B cell (primary cell): ENCODE measurements around the gene ESR1. TPM values are rescaled to one million over a fixed set of nuclear protein-coding genes. Genes with fewer than 3 reads are reported as not detected.
"Not testable (repeated sequence)": the region's sequence is repeated elsewhere in the genome, so short reads cannot be mapped to it uniquely, and the experiment has no call there.

ENCODE experiments used
- ATAC-seq: fragments of 200-7000 bp; cut with Tn5 transposase; one replicate; pipeline ENCODE4 v1.10.0; 2021; ENCODE audit warnings: low read depth, mild to moderate bottlenecking, moderate number of reproducible peaks, moderate library complexity
- CTCF ChIA-PET: fragments of 350-600 bp; sonication (Branson Sonifier 250); formaldehyde crosslinking; loops from one replicate; lab custom pipeline; 2021; ENCODE audit warnings: antibody characterized with exemption, inconsistent platforms; lab: Charles Lee
- POLR2A ChIA-PET: fragments of 350-600 bp; sonication (Branson Sonifier 250); formaldehyde crosslinking; loops from one replicate; lab custom pipeline; 2021; ENCODE audit warnings: antibody characterized with exemption; lab: Charles Lee
- DNase-seq: peaks from one replicate; pipeline ENCODE4 v3.0.0; 2013
- H2AFZ ChIP-seq: 2 replicates; pipeline ENCODE4 v1.6.1; 2012; ENCODE audit warnings: mild to moderate bottlenecking, low read depth, low read length; ENCODE audit not compliant: insufficient read depth, poor library complexity, severe bottlenecking
- H3K27ac ChIP-seq, 2 donors: 1 replicate in 1 of 2; 2 replicates in 1 of 2; pipeline ENCODE4 v1.5.1; 2012 to 2013; ENCODE audit warnings: low read length in 2 of 2, mild to moderate bottlenecking in 2 of 2, moderate library complexity in 1 of 2
- H3K27me3 ChIP-seq, 4 experiments: fragments of 200-600 bp in 1 of 4; sonication (generic) in 1 of 4; replicated peaks in 1 of 4; 1 replicate in 2 of 4; 2 replicates in 2 of 4; pipeline versions ENCODE4 v1.6.1 to v1.7.0; 2013 to 2016; ENCODE audit warnings: low read length in 3 of 4, mild to moderate bottlenecking in 2 of 4, mixed read lengths in 1 of 4, moderate library complexity in 1 of 4; ENCODE audit not compliant: insufficient read depth in 4 of 4, control insufficient read depth in 3 of 4; ENCODE audit errors: control extremely low read depth in 1 of 4
- H3K36me3 ChIP-seq, 2 experiments: replicated peaks in 1 of 2; 1 replicate in 1 of 2; 2 replicates in 1 of 2; pipeline versions ENCODE4 v1.6.1 to v1.7.1; 2013; ENCODE audit warnings: low read length in 1 of 2; ENCODE audit not compliant: insufficient read depth in 2 of 2, control insufficient read depth in 1 of 2; ENCODE audit errors: control extremely low read depth in 1 of 2, extremely low read depth in 1 of 2
- H3K4me1 ChIP-seq, 2 donors: fragments of 200-600 bp in 1 of 2; sonication (generic) in 1 of 2; 1 replicate in 1 of 2; 2 replicates in 1 of 2; pipeline versions ENCODE4 v1.5.1 to v1.6.1; 2013 to 2017; ENCODE audit warnings: low read length in 2 of 2; ENCODE audit not compliant: control insufficient read depth in 2 of 2, insufficient read depth in 2 of 2
- H3K4me2 ChIP-seq: replicated peaks from 2 replicates; pipeline ENCODE3; 2012; ENCODE audit warnings: mild to moderate bottlenecking, low read depth, low read length; ENCODE audit not compliant: poor library complexity, severe bottlenecking
- H3K4me3 ChIP-seq, 5 experiments: fragments of 200-600 bp in 1 of 5; sonication (generic) in 1 of 5; 1 replicate in 3 of 5; 2 replicates in 2 of 5; pipeline versions ENCODE4 v1.5.1 to v1.7.0; 2011 to 2016; ENCODE audit warnings: low read length in 4 of 5, mild to moderate bottlenecking in 4 of 5, low read depth in 2 of 5, control low read depth in 1 of 5, moderate library complexity in 1 of 5; ENCODE audit not compliant: insufficient read depth in 1 of 5; ENCODE audit errors: control extremely low read depth in 1 of 5, extremely low read depth in 1 of 5
- H3K79me2 ChIP-seq: fragments of 200-600 bp; sonication (generic); one replicate; pipeline ENCODE4 v1.6.0; 2016; ENCODE audit warnings: low read length; ENCODE audit not compliant: control insufficient read depth, insufficient read depth
- H3K9ac ChIP-seq: fragments of 200-600 bp; sonication (generic); 2 replicates; pipeline ENCODE4 v1.6.1; 2017; ENCODE audit warnings: mild to moderate bottlenecking, low read length, moderate library complexity
- H3K9me3 ChIP-seq, 3 donors: one replicate each; pipeline versions ENCODE4 v1.6.1 to v1.7.1; 2013; ENCODE audit warnings: low read length in 2 of 3; ENCODE audit not compliant: control insufficient read depth in 2 of 3, insufficient read depth in 1 of 3; ENCODE audit errors: control extremely low read depth in 1 of 3
- H4K20me1 ChIP-seq: 2 replicates; pipeline ENCODE4 v1.6.0; 2012; ENCODE audit warnings: mild to moderate bottlenecking, low read length; ENCODE audit not compliant: insufficient read depth, control insufficient read depth, poor library complexity, severe bottlenecking
- H3K27ac Mint-ChIP-seq: one replicate; pipeline ENCODE4 v1.8.0; 2021; ENCODE audit warnings: mixed read lengths
- H3K27me3 Mint-ChIP-seq: one replicate; pipeline ENCODE4 v1.8.0; 2021; ENCODE audit warnings: mixed read lengths
- H3K4me1 Mint-ChIP-seq: one replicate; pipeline ENCODE4 v1.8.0; 2021; ENCODE audit warnings: mixed read lengths
- H3K4me3 Mint-ChIP-seq: one replicate; pipeline ENCODE4 v1.8.0; 2021; ENCODE audit warnings: mixed read lengths
- H3K9me3 Mint-ChIP-seq: one replicate; pipeline ENCODE4 v1.8.0; 2022; ENCODE audit warnings: mixed read lengths; ENCODE audit not compliant: insufficient read depth
- CTCF ChIP-seq: fragments of 200-600 bp; IDR thresholded peaks from one replicate; pipeline ENCODE4 v1.8.0; 2022; ENCODE audit warnings: antibody characterized with exemption, mild to moderate bottlenecking
- EZH2 ChIP-seq: IDR thresholded peaks from 2 replicates; pipeline ENCODE4 v1.6.1; 2012; ENCODE audit warnings: borderline replicate concordance, low read depth, mild to moderate bottlenecking, moderate library complexity, low read length; ENCODE audit not compliant: insufficient read depth, poor library complexity, severe bottlenecking
- WGBS: methylation state at CpG from one replicate; pipeline ENCODE4 v1.1.5; 2013; ENCODE audit warnings: missing lambda C conversion rate; ENCODE audit not compliant: insufficient coverage; 5-methylcytosine and 5-hydroxymethylcytosine counted together
- intact Hi-C: fragments of 100-400 bp; cut with micrococcal nuclease; formaldehyde crosslinking; loops from one replicate; pipeline ENCODE4 v1.10.0; 2022
- polyA plus RNA-seq: library from polyadenylated mRNA; depleted of rRNA; stranded (reverse); fragments of >200 nt; gene quantifications from 2 replicates; pipeline ENCODE4 v1.2.3, GENCODE V29; 2012
- total RNA-seq, 2 donors: library from RNA; stranded (reverse); fragments of 120-200 nt in 1 of 2; gene quantifications; 1 replicate in 1 of 2; 2 replicates in 1 of 2; pipeline versions ENCODE4 v1.2.3 to v1.2.4, GENCODE V29; 2013 to 2022

ESR1 gene
- total and polyA plus RNA-seq, 2 donors (not counting 1 experiment from before 2014, with no cell fraction given): 0.46 to 5.9 TPM

DNA sequence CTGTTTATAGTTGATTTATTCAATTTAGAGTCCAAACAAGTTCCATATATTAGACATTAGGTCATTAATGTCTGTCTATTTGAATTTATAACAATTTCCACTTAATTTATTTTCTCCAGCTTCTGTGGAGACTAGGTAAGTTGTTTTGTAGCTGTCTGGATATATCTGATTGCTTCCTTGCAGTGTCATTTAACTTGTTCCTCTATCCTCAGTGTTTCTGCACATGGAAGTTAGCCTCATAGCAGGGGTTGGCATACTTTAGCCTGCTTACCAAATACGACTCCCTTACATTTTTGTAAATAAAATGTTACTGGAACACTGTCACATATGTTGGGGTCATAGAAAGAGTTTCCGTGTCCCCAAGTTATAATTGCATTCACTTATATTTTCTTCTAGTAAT lies 216.1 kb downstream of the ESR1 start:
- H3K9me3 Mint-ChIP-seq: no peaks in the 10 kb centered on the region
- CTCF ChIA-PET: no interaction called here
- H3K4me1 ChIP-seq: no peaks in the 10 kb centered on the region
- no peak overlapping the region for H3K27ac ChIP-seq
- WGBS: no CpG with 5 or more reads among the region's 2 CpGs
- intact Hi-C loops: no loop called here
- no peaks in the 10 kb centered on the region for H4K20me1 ChIP-seq
- no peak overlapping the region for H3K27ac Mint-ChIP-seq
- DNase-seq (no peak), ATAC-seq (no peak)
- H3K4me1 Mint-ChIP-seq: peaks cover 5% of the 10 kb centered on the region
- POLR2A ChIA-PET: no interaction called here
- H3K9ac ChIP-seq: no peak overlapping the region
- H3K4me3 Mint-ChIP-seq: no peak overlapping the region
- H3K36me3 ChIP-seq: no peaks in the 10 kb centered on the region
- no peaks in the 10 kb centered on the region for H3K79me2 ChIP-seq
- H3K9me3 ChIP-seq: peaks cover 0 to 10% (median 0%) of the 10 kb centered on the region in 3 donors
- no peak overlapping the region for H2AFZ ChIP-seq
- H3K27me3 ChIP-seq: no peaks in the 10 kb centered on the region
- TF ChIP-seq CTCF: no peak
- no peak for TF ChIP-seq EZH2
- no peak overlapping the region for H3K4me2 ChIP-seq
- no peak overlapping the region for H3K4me3 ChIP-seq
- no peaks in the 10 kb centered on the region for H3K27me3 Mint-ChIP-seq

- Mint-ChIP-seq H3K27ac (no peak overlapping the region), H3K27me3 (no peaks in the 10 kb centered on the region), H3K9me3 (no peaks in the 10 kb centered on the region), H3K4me1 (peaks cover 5% of the 10 kb centered on the region), H3K4me3 (peak overlapping the region; percentile 52)
- TF ChIP-seq CTCF: no peak
- no peak for TF ChIP-seq EZH2
- H3K4me2 ChIP-seq: peak overlapping the region; percentile 40
- H3K27ac ChIP-seq: no peak overlapping the region
- H3K27me3 ChIP-seq: no peaks in the 10 kb centered on the region
- intact Hi-C loops: no loop called here
- no CpG with 5 or more reads among the region's 1 CpG for WGBS
- H3K9me3 ChIP-seq: peaks cover 0 to 10% (median 0%) of the 10 kb centered on the region in 3 donors
- no peaks in the 10 kb centered on the region for H3K79me2 ChIP-seq
- H3K4me1 ChIP-seq: no peaks in the 10 kb centered on the region
- H2AFZ ChIP-seq: peak overlapping the region; percentile 31
- peak overlapping the region; percentile 13 for H3K9ac ChIP-seq
- no peaks in the 10 kb centered on the region for H3K36me3 ChIP-seq
- no peaks in the 10 kb centered on the region for H4K20me1 ChIP-seq
- DNase-seq: no peak
- peak overlapping the region in 1 of 5 experiments; percentile 17 for H3K4me3 ChIP-seq
- CTCF ChIA-PET: no interaction called here
- no peak for ATAC-seq
- POLR2A ChIA-PET: no interaction called here
Measured at GRCh38 chr6:152026291-152026690, 218.8 kb downstream of the ESR1 start.

- H3K27ac Mint-ChIP-seq, H2AFZ ChIP-seq, DNase-seq, H3K27me3 ChIP-seq, CTCF ChIA-PET, H3K9me3 Mint-ChIP-seq, H3K4me3 ChIP-seq, H3K4me2 ChIP-seq, ATAC-seq, H3K4me1 Mint-ChIP-seq, POLR2A ChIA-PET, H3K9me3 ChIP-seq, H3K4me3 Mint-ChIP-seq, H3K79me2 ChIP-seq, H3K27ac ChIP-seq, H3K9ac ChIP-seq, H3K27me3 Mint-ChIP-seq, H3K4me1 ChIP-seq, H4K20me1 ChIP-seq, H3K36me3 ChIP-seq, intact Hi-C loops: not testable (repeated sequence)
- 100% methylated on average over 2 of the region's 6 CpGs for WGBS
Measured at GRCh38 chr6:152026744-152027143, 219.3 kb downstream of the ESR1 start.
